HG02678 (cell line): ENCODE measurements around the gene IL1R1.

Experiments used
- ATAC-seq: cut with Tn5 transposase; IDR thresholded peaks from one replicate; pipeline ENCODE4 v1.9.1; 2021; ENCODE audit warnings: mild to moderate bottlenecking, moderate library complexity; ENCODE audit not compliant: unreplicated experiment

IL1R1 gene

DNA sequence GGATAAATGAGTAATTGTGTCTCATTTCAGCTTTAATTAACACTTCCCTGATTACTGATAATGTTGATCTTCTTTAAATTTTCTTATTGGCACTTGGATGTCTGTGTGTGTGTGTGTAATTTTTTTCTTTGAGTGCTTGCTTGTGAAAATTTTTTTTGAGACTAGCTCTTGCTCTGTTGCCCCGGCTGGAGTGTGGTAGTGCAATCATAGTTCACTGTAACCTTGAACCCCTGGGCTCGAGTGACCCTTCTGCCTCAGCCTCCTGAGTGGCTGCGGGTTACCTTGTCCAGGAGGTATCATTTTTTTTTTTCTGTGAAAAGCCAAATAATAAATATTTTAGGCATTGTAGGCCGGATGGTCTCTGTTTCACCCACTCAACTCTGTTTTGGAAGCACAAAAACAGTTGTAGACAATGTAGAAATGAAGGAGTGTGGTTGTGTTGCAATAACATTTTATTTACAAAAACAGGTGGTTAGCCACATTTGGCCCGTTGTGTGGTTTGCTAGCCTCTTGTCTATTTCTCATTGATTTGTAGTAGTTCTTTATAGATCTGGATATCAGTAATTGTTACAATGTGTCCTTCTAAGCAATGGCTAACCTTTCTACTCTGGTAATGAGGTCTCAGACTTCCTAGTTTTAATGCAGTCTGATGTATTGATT is 52.2 kb downstream of the IL1R1 start:
- ATAC-seq: no peak

DNA sequence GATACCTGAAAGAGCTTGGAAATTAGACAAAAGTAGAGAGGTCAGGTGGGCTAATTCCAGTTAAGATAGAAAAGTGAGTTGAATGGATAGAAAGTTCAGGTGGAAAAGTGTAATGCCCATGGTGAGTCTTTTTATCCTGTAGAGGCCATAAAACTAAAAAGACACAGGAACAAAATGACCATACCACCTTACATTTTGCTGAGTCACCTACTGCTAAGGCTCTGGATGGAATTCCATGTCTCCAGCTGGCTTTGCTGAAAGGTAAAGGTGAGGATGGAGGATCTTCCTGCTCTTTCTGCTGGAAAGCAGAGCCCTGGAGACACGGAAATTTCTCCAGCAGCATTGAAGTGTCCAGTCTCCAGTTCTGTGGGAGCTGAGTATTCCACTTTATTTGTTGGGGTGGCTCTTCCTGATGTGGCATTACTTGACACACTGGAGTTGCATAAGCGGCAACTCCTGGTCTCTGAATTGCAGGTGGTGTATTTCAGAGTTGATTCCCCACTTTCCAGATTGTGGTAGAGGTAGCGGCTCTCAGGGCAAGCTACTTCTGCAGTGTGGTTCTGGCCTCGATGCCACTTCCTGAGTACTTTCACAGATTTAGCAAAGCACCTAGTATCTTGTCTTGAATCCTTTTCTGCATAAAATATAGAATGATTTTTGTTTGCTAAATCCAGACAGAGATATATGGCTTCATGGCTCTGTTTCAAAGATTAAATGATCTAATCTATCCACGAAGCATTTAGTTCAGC is 55.0 kb downstream of the IL1R1 start:
- no peak for ATAC-seq

DNA sequence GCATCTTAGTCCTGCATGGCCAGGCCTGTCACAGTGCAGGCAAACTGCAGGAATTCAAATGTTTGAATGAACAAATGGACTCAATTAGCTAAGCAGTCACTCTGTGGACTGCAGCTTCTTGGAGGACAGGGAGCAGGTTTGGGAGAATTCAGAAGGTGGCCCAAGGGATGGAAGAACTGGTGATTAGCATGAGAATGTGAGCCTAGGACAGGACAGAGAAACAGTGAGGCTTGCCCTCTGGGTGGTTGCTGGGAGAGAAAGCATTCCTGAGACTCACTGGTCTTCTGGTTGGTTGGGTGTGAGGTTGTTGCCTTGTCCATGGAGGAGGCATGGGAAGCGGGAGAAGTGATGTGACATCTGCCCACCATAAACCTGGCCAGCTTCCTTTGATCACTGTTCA is 58.0 kb downstream of the IL1R1 start:
- ATAC-seq: no peak

DNA sequence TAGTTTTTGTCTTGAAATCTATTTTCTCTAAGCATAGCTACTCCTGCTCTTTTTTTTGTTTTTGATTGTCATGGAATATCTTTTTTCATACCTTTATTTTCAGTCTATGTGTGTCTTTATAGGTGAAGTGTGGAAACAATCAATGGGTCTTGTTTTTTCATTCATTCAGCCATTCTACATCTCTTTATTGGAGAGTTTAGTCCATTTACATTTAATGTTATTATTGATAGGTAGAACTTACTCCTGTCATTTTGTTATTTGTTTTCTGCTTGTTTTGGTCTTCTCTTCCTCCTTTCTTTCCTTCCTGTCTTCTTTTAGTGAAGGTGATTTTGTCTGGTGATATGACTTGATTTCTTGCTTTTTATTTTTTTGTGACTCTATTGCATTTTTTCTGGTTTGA is 62.1 kb downstream of the IL1R1 start:
- no peak for ATAC-seq

DNA sequence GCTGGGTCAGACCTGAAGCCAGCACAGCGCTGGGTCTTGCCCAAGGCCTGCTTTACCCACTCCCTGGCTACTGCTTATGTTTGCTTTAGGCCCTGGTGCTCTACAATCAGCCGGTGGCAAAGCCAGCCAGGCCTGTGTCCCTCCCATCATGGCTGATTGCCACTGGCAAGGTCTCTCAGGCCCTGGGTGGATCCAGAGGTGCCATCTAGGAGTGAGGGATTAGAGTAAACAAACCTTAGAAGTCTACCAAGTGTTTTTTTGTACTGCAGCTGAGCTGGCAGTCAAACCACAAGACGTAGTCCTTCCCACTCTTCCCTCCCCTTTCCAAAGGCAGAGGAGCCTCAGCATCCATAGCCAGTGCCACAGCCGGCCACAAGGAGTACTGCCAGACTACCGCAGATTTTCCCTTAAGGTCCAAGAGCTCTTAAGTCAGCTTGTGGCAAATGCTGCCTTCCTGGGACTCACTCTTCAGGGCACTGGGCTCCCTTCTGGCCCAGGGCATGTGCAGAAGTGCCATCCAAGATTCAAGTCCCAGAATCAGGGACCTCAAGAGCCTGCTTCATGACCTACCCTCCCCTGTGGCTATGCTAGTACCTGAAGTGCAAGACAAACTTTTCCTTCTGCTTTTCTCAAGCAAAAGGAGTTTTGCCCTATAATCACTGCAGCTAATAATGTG is 64.3 kb downstream of the IL1R1 start:
- ATAC-seq: no peak

DNA sequence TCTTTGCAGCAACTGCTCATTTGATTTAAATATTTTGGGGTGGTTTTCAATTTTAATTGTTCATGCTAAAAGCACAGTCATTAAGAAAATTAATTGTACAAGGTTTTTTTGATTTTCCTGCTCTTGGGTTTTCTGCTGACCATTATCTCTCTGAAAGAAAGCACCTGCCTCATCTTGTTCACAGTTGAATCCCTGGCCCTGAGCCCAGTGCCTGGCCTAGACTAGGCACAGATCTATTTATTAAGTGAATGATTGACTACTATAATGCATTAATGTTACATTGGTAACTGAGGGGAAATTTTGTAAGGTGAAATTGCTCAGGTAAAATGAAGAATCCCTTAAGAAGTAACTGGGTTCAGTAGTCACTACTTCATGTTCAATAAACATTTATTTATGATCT is 66.2 kb downstream of the IL1R1 start:
- no peak for ATAC-seq

DNA sequence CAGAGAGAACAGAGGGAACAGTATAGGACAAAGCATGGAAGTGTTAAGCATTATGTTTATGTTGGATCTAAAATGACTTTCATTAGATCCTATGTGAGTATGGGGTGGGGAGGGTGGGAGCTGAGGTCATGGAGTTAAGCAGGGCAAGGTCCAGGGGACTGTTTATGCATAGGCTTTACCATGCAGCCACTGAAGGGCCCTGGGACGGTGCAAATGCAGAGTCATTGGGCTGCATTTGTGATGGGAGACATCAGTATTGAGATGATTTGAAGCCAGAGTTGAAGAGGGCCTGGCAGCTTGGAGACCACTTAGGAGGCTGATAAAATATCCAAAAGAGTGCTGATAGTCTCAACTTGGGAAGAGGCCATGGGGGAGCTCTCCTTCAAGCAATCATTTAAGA is 66.9 kb downstream of the IL1R1 start:
- no peak for ATAC-seq

DNA sequence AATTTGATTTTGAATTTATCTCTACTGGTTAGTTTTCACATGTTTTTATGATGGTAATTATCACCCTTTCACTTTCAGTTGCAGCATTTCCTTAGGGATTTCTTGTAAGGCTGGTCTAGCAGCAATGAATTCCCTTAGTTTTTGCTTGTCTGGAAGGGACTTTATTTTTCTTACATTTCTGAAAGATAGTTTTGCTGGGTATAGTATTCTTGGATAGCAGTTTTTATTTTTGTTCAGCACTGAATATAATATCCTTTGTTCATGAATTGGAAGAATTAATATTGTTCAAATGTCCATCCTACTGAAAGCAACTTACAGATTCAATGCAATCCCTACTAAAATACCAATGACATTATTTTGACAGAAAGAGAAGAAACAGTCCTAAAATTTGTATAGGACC is 74.5 kb downstream of the IL1R1 start:
- ATAC-seq: no peak

DNA sequence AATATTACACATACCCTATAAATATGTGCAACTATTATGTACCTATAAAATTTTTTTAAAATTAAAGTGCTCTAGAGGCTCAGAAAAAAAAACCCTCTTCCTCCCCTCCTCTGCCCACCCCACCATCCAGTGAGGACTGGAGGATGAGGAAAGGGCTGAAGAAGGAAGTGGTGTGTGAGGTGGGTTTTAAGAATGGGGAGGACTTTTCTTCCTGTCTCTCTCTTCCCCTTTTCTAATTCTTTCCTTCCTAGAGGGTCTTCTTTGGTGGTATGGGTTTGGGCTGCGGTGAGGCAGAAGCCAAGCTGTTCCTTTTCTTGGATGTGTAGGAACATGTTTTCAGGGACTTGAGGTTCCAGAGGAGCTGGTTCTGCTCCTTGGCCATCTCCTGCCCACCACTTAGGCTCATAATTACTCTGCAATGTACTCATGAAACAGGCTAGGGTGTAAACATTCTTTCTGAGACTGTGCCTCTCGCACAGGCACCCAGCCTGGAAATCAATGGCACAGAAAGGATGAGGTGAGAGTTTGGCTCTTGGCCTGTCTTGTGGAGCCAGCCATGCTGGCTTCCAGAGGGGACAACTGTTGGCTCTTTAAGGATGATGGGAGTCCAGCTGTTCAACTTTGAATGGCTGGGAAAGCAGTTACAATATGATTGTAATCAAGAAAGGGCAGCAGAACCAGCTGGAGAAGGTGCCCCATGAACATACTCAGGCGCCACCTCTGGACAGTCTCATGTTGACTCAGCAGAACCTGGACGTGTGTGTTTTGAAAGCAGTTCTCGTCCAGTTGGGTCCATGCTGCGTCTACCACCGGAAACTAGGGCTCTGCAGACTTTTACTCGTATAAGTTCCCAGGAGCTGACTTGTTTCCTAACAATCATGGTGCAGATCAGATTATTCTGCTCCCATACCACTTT is 82.5 kb downstream of the IL1R1 start:
- ATAC-seq: no peak

DNA sequence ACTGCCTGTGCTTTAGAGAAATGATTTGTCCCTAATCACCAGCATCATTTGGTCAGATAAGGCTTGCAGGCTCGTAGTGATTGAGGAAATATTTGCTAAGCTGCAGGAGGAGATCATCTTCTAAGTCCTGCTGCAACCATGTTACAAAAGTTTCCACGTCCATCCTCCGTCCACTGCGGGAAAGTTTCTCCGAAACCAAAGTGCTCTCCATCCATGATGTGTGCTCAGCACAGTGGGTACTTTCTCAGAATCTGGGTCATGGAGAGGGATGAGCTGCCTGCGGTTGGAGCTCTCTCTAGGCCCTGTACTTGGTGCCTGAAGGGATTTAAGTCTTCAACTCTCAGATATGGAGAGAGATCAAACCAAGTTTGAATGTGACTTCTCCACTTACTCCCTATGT is 83.6 kb downstream of the IL1R1 start:
- ATAC-seq: no peak

DNA sequence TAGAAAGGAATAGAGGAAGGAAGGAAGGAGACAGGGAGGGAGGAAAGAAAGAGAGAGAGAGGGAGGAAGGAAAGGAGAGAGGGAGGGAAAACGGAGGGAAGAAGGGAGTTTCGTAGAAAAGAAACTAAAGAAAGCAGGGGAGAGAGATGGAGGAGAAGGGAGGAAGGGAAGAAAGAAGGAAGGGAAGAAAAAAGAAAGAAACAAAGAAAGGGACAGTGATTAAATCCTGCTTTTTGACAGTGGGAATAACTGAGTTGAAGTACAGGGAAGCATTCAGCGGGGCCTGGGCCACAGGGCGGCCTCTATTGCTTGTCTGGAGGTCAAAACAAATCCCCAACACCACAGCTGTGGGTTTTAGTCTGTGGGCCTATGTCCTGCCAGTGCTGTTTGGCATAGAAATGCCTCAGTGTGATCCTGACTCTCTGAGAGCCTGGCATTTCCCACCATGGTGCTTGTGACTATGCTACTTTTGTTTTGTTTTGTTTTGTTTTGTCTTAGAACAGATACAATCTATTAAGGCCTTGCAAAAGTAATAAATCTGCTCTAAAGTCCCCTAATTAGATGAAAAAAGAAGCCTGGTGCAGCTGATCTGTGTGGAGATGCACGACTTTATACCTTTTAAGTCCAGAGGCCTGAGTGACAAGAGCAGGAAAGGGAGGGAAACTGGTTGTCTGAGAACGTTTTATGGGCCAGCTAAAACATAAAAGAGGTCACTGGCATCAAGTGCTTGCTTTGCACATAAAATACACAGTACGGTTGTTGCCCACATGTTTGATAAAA is 84.3 kb downstream of the IL1R1 start:
- ATAC-seq: no peak

DNA sequence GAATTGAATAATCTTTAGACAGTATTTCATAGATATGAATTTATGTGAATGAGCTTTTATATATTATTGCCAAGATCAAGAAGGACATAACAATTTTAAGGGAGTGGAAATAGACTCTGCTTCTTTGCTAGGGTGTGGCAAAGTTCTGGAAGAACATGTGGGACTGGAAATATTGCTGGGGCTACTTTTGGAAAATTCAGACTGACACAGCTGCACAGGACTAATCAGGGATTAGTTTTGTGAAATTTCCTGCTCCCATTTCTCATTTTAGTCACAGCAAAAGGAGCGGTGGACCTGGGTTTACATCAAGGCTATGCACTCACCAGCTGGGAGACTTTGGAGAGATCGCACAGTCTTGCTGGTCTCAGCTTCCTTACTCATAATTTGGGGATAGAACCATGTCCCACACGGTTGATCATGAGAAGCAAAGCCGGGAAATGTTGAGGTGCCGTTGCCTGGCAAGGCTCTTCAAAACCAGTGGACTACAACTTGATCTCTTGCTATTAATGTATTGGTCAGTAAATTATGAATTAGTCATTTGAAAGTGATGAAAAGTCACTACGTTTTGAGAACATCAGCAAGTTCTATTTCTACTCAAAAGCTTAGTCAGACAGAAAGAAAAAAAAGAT is 86.7 kb downstream of the IL1R1 start:
- no peak for ATAC-seq
